Measurements from ENCODE around the gene TRIM44. TPM values are rescaled to one million over a fixed set of nuclear protein-coding genes. Genes with fewer than 3 reads are reported as not detected.

The TRIM44 gene
- total RNA-seq, 1 experiment from 2014 or later = 81.4 TPM

GRCh38 chr11:35619855-35620640, 42.5 kb upstream of the TRIM44 start:
- peak; percentile 38 to 60 for DNase-seq
- peaks cover 26% of the 10 kb centered on the region for H3K4me1 ChIP-seq
- no peaks in the 10 kb centered on the region for H3K9me3 Mint-ChIP-seq (ENCODE audit: unreplicated experiment)
- TSS peak; percentile 70 for BruUV-seq (replicated peaks)
- no peaks in the 10 kb centered on the region for H3K27me3 ChIP-seq (replicated peaks; ENCODE audit: control insufficient read depth, insufficient read depth, low read length)
- CTCF ChIA-PET = interaction anchor here (0.6 to 3.5 kb wide), 4 partner anchors 112 to 873 kb away, joined by 3 to 22 read pairs (median 6); no protein-coding TSS in a partner anchor
- H3K27me3 Mint-ChIP-seq (ENCODE audit: insufficient read depth, unreplicated experiment) = no peaks in the 10 kb centered on the region
- POLR2A ChIA-PET = interaction anchor here (1.2 kb wide), 1 partner anchor 202 kb away, joined by 5 read pairs; no protein-coding TSS in a partner anchor
- peak overlapping the region; percentile 81 for H3K4me3 Mint-ChIP-seq (ENCODE audit: unreplicated experiment)
- H3K36me3 ChIP-seq (ENCODE audit: control insufficient read depth, insufficient read depth, low read length) = no peaks in the 10 kb centered on the region
- H3K9me3 ChIP-seq = no peaks in the 10 kb centered on the region
- H3K36me3 Mint-ChIP-seq (ENCODE audit: insufficient read depth, unreplicated experiment) = peaks cover 6% of the 10 kb centered on the region
- TF ChIP-seq, protein P1, sequence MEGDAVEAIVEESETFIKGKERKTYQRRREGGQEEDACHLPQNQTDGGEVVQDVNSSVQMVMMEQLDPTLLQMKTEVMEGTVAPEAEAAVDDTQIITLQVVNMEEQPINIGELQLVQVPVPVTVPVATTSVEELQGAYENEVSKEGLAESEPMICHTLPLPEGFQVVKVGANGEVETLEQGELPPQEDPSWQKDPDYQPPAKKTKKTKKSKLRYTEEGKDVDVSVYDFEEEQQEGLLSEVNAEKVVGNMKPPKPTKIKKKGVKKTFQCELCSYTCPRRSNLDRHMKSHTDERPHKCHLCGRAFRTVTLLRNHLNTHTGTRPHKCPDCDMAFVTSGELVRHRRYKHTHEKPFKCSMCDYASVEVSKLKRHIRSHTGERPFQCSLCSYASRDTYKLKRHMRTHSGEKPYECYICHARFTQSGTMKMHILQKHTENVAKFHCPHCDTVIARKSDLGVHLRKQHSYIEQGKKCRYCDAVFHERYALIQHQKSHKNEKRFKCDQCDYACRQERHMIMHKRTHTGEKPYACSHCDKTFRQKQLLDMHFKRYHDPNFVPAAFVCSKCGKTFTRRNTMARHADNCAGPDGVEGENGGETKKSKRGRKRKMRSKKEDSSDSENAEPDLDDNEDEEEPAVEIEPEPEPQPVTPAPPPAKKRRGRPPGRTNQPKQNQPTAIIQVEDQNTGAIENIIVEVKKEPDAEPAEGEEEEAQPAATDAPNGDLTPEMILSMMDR (IDR thresholded peaks at IDR 0.05; ENCODE audit: insufficient read depth in 1 of 2, low read depth in 1 of 2, low read length in 1 of 2, severe bottlenecking in 1 of 2, unreplicated experiment in 1 of 2) = peak in 1 of 2 experiments; percentile 7
- peak overlapping the region; percentile 61 for H3K4me3 ChIP-seq (ENCODE audit: low read depth, low read length)
- H3K27ac Mint-ChIP-seq (ENCODE audit: unreplicated experiment) = peak overlapping the region; percentile 63
- intact Hi-C loops (cut with micrococcal nuclease; ENCODE audit: unreplicated experiment) = loop anchor here (1.0 to 5.0 kb wide), 8 partner anchors 42 to 857 kb away; partner anchors contain the start of gene TRIM44
- peaks cover 20% of the 10 kb centered on the region for H3K4me1 Mint-ChIP-seq (ENCODE audit: low read depth, unreplicated experiment)

DNA sequence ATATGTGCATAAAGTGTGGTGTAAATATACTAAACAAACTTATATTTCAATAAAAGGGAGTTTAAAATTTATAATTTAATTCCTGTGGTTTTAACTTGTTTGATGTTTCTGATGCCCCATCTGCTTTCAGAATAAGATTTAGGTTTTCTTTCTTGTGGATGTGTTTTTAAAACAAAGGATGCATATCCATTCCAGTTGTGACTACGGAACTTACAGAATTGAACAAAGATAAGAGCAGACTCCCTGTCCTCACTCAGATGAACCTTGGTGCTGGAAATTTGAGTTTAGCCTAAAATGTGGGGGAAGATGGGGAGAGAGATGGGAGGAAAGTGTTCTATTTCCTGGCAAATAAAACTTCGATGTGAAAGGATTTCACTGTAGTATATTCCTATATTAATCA, 41.8 kb upstream of the TRIM44 start:
- TF ChIP-seq, protein P1 (IDR thresholded peaks at IDR 0.05; ENCODE audit: insufficient read depth in 1 of 2, low read depth in 1 of 2, low read length in 1 of 2, severe bottlenecking in 1 of 2, unreplicated experiment in 1 of 2) = no peak
- POLR2A ChIA-PET = interaction anchor here (1.2 kb wide), 1 partner anchor 201 kb away, joined by 5 read pairs; no protein-coding TSS in a partner anchor
- Histone ChIP-seq H3K27me3 (replicated peaks; ENCODE audit: control insufficient read depth, insufficient read depth, low read length) (no peaks in the 10 kb centered on the region), H3K4me1 (peaks cover 26% of the 10 kb centered on the region), H3K4me3 (ENCODE audit: low read depth, low read length) (no peak overlapping the region), H3K9me3 (no peaks in the 10 kb centered on the region), H3K36me3 (ENCODE audit: control insufficient read depth, insufficient read depth, low read length) (no peaks in the 10 kb centered on the region)
- no TSS peak for BruUV-seq (replicated peaks)
- Mint-ChIP-seq H3K27ac (ENCODE audit: unreplicated experiment) (no peak overlapping the region), H3K4me1 (ENCODE audit: low read depth, unreplicated experiment) (peaks cover 20% of the 10 kb centered on the region), H3K9me3 (ENCODE audit: unreplicated experiment) (no peaks in the 10 kb centered on the region), H3K4me3 (ENCODE audit: unreplicated experiment) (peak overlapping the region; percentile 81), H3K27me3 (ENCODE audit: insufficient read depth, unreplicated experiment) (no peaks in the 10 kb centered on the region), H3K36me3 (ENCODE audit: insufficient read depth, unreplicated experiment) (peaks cover 6% of the 10 kb centered on the region)
- intact Hi-C loops (cut with micrococcal nuclease; ENCODE audit: unreplicated experiment) = loop anchor here (2.0 kb wide), 1 partner anchor 62 kb away; no protein-coding TSS in a partner anchor
- DNase-seq = no peak
- CTCF ChIA-PET = interaction anchor here (1.1 to 3.5 kb wide), 2 partner anchors 201 to 872 kb away, joined by 3 to 22 read pairs; no protein-coding TSS in a partner anchor

DNA sequence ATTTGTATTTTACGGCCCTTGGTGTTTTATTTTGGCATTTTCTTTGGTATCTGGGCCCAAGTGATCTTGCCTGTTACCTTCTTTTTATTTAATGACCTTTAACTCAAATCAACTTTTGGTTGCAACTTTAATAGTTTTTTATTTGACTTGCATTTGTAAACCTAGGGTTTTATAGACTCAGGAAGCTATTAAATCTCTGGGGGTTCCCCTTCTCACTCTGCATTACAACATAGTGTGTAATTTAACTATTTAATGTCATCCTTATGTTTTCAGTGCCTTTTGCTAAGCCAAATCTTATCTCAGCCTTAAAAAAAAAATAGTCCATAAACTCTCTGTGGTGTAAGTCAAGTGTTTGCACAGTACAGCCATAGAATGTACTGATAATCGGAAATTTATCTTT, 41.0 kb upstream of the TRIM44 start:
- Mint-ChIP-seq H3K9me3 (ENCODE audit: unreplicated experiment) (no peaks in the 10 kb centered on the region), H3K27ac (ENCODE audit: unreplicated experiment) (peak overlapping the region; percentile 31), H3K27me3 (ENCODE audit: insufficient read depth, unreplicated experiment) (no peaks in the 10 kb centered on the region), H3K4me1 (ENCODE audit: low read depth, unreplicated experiment) (peaks cover 20% of the 10 kb centered on the region), H3K4me3 (ENCODE audit: unreplicated experiment) (peak overlapping the region; percentile 81), H3K36me3 (ENCODE audit: insufficient read depth, unreplicated experiment) (peaks cover 6% of the 10 kb centered on the region)
- Histone ChIP-seq H3K4me1 (peaks cover 26% of the 10 kb centered on the region), H3K4me3 (ENCODE audit: low read depth, low read length) (no peak overlapping the region), H3K36me3 (ENCODE audit: control insufficient read depth, insufficient read depth, low read length) (no peaks in the 10 kb centered on the region), H3K27me3 (replicated peaks; ENCODE audit: control insufficient read depth, insufficient read depth, low read length) (no peaks in the 10 kb centered on the region), H3K9me3 (no peaks in the 10 kb centered on the region)
- TF ChIP-seq, protein P1 (IDR thresholded peaks at IDR 0.05; ENCODE audit: insufficient read depth in 1 of 2, low read depth in 1 of 2, low read length in 1 of 2, severe bottlenecking in 1 of 2, unreplicated experiment in 1 of 2) = no peak
- ChIA-PET CTCF (no interaction called here), POLR2A (no interaction called here)
- BruUV-seq (replicated peaks) = no TSS peak
- DNase-seq = no peak
- intact Hi-C loops (cut with micrococcal nuclease; ENCODE audit: unreplicated experiment) = loop anchor here (1.0 to 2.0 kb wide), 2 partner anchors 9 to 61 kb away; no protein-coding TSS in a partner anchor

Measured in Caco-2 (cell line).